Heart left ventricle (tissue), 16 donors: Measurements from ENCODE around the gene DPP3. TPM values are rescaled to one million over a fixed set of nuclear protein-coding genes. Genes with fewer than 3 reads are reported as not detected.

Source experiments
- ATAC-seq, 4 donors: fragments of 200-7000 bp; cut with Tn5 transposase; one replicate each; pipeline ENCODE4 v1.9.1; 2020 to 2022; ENCODE audit warnings: moderate library complexity in 4 of 4, mild to moderate bottlenecking in 3 of 4, moderate number of reproducible peaks in 1 of 4
- DNase-seq, 5 donors: peaks; one replicate each; pipeline ENCODE4 v3.0.0-alpha.2; 2020
- H3K27ac ChIP-seq, 12 donors: fragments of 200-600 bp; sonication (generic) in 4 of 12; one replicate each; pipeline versions ENCODE4 v1.5.0 to v1.8.0; 2016 to 2022; ENCODE audit warnings: mild to moderate bottlenecking in 2 of 12
- H3K27me3 ChIP-seq, 9 donors: fragments of 200-600 bp; sonication (generic) in 2 of 9; one replicate each; pipeline versions ENCODE4 v1.5.1 to v1.8.0; 2016 to 2022; ENCODE audit warnings: mild to moderate bottlenecking in 3 of 9
- H3K36me3 ChIP-seq, 9 donors: fragments of 200-600 bp; sonication (generic) in 2 of 9; one replicate each; pipeline versions ENCODE4 v1.5.0 to v1.8.0; 2018 to 2022; ENCODE audit warnings: mild to moderate bottlenecking in 2 of 9
- H3K4me1 ChIP-seq, 12 donors: fragments of 200-600 bp; sonication (generic) in 4 of 12; one replicate each; pipeline versions ENCODE4 v1.5.0 to v1.8.0; 2016 to 2022; ENCODE audit warnings: mild to moderate bottlenecking in 3 of 12
- H3K4me3 ChIP-seq, 12 donors: fragments of 200-600 bp; sonication (generic) in 4 of 12; one replicate each; pipeline versions ENCODE4 v1.5.0 to v1.8.0; 2017 to 2022; ENCODE audit warnings: mild to moderate bottlenecking in 9 of 12, moderate library complexity in 4 of 12
- H3K9me3 ChIP-seq, 12 donors: fragments of 200-600 bp; sonication (generic) in 4 of 12; one replicate each; pipeline versions ENCODE4 v1.5.0 to v1.8.0; 2016 to 2022; ENCODE audit warnings: mild to moderate bottlenecking in 1 of 12
- CTCF ChIP-seq, 12 donors: fragments of 200-600 bp; sonication (generic) in 4 of 12; IDR thresholded peaks; one replicate each; pipeline versions ENCODE4 v1.5.0 to v1.8.0; 2018 to 2022; ENCODE audit warnings: antibody characterized with exemption in 12 of 12, mild to moderate bottlenecking in 5 of 12
- POLR2A ChIP-seq, 2 donors: fragments of 450-650 bp; IDR thresholded peaks; one replicate each; pipeline ENCODE4 v1.6.1; 2017; ENCODE audit warnings: antibody characterized with exemption in 2 of 2, mild to moderate bottlenecking in 2 of 2, moderate library complexity in 2 of 2
- WGBS, 4 donors: extraction: QIAGEN DNeasy Blood & Tissue Kit in 2 of 4; methylation state at CpG; one replicate each; pipeline versions ENCODE4 v1.1.5 to v1.1.7; 2013 to 2018; 5-methylcytosine and 5-hydroxymethylcytosine counted together
- intact Hi-C, 10 donors: fragments of 100-400 bp; cut with DNase I; formaldehyde crosslinking; loops; one replicate each; pipeline versions ENCODE4 v1.11.1 to v1.14.2; 2022
- polyA plus RNA-seq, 2 donors: library from polyadenylated mRNA; stranded (reverse); fragments of 200-250 nt; gene quantifications; one replicate each; pipeline ENCODE4 v1.2.3, GENCODE V29; 2013
- total RNA-seq, 9 donors: library from RNA; depleted of rRNA in 2 of 9; stranded (reverse); fragments of >200 nt in 2 of 9; fragmentation: NEBNext Ultra II Directional in 3 of 9; extraction: Animal tissue kit (Norgen Biotek cat#: 25700) in 3 of 9; gene quantifications; one replicate each; pipeline versions ENCODE4 v1.1.0 to v1.2.4, GENCODE V29; 2016 to 2023
- donor health status: ischemic (EF 13 %, LVEDD 7.1; RV severe dilation, severe dysfunction).
- donor health status: healthy with polysubstance abuse.
- donor health status: DM: no; HTN: yes; CAD: no.
- donor health status: DM: no; HTN: no; CAD: no.
- donor health status: ischemic (EF 25% LVEDD 6.9; RV normal size, moderate dysfunction).
- donor health status: ischemic (EF 25% LVEDD 5.7; RV mildly dilated, moderate dysfunction).
- donor health status: healthy.
- donor health status: DM: yes; HTN: yes; CAD: no.
- donor health status: ischemic (EF 35%, LVEDD 5.7; RV mildly dilated, moderate dysfunction).
- donor health status: nonischemic (EF 11% LVEDD 7.7; RV severe dilation, severe dysfunction).
- donor health status: DM: yes; HTN: yes; CAD: no.
- donor health status: PGD.
- donor health status: ischemic (EF 29% LVEDD 5.4; RV normal size, mild dysfunction).
- donor health status: nonischemic (EF 23%, LVEDD 6.1; RV moderate dilation, normal function).

Gene DPP3
- total and polyA plus RNA-seq, 11 donors: 6.2 to 43.1 (median 14.9) TPM

- H3K9me3 ChIP-seq: no peaks in the 10 kb centered on the region
- no peaks in the 10 kb centered on the region for H3K4me1 ChIP-seq
- no peak overlapping the region for H3K27ac ChIP-seq
- no peak for TF ChIP-seq POLR2A (IDR thresholded peaks at IDR 0.05)
- TF ChIP-seq CTCF (IDR thresholded peaks at IDR 0.05): no peak
- 89 to 98% (median 93%) methylated on average over 6 to 10 of the region's 10 CpGs for WGBS, 4 donors
- peak in 1 of 5 donors; percentile 25 for DNase-seq
- no peak for ATAC-seq
- no peaks in the 10 kb centered on the region for H3K27me3 ChIP-seq
- H3K4me3 ChIP-seq: no peak overlapping the region
- peaks cover 0 to 83% (median 25%) of the 10 kb centered on the region in 9 donors for H3K36me3 ChIP-seq
- intact Hi-C loops: loop anchor here in 1 of 10 donors (2.0 kb wide), 1 partner anchor 20 kb away; no protein-coding TSS in a partner anchor
These were observed 12.1 kb downstream of the DPP3 start for GRCh38 chr11:66492161-66492865.

- DNase-seq: peak in 1 of 5 donors; percentile 25
- WGBS, 4 donors: 93 to 100% (median 96%) methylated on average over 7 to 10 of the region's 10 CpGs
- H3K9me3 ChIP-seq: no peaks in the 10 kb centered on the region
- H3K36me3 ChIP-seq: peaks cover 0 to 83% (median 27%) of the 10 kb centered on the region in 9 donors
- no peak for TF ChIP-seq POLR2A (IDR thresholded peaks at IDR 0.05)
- no peak for TF ChIP-seq CTCF (IDR thresholded peaks at IDR 0.05)
- no peaks in the 10 kb centered on the region for H3K4me1 ChIP-seq
- peak in 1 of 4 donors; percentile 17 for ATAC-seq
- H3K4me3 ChIP-seq: no peak overlapping the region
- H3K27me3 ChIP-seq: no peaks in the 10 kb centered on the region
- no peak overlapping the region for H3K27ac ChIP-seq
- intact Hi-C loops: loop anchor here in 1 of 10 donors (2.0 kb wide), 1 partner anchor 20 kb away; no protein-coding TSS in a partner anchor
These were observed 12.9 kb downstream of the DPP3 start for GRCh38 chr11:66493130-66493529.

DNA sequence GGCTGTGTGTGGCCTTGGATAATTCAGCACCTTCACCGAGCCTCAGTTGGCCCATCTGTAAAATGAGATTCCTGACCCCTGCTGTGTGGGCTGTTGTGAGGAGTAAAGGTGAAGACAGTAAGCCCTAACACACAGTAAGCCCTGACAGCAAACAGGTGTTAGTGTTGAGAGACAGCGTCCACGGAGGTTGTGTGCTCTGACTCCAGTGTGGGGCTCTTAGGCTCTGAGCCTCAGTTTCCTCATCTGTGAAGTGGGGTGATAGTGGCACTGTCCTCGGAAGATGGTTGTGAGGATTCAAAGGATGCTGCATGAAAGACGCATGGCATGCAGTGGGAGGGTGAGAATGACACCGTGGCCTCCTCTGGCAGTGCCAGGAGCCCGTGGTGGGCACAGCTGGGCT, 14.2 kb downstream of the DPP3 start:
- intact Hi-C loops: no loop called here
- 87 to 94% (median 93%) methylated on average over 7 of the region's 7 CpGs for WGBS, 4 donors
- Histone ChIP-seq H3K36me3 (peaks cover 0 to 85% (median 31%) of the 10 kb centered on the region in 9 donors), H3K27ac (no peak overlapping the region), H3K9me3 (no peaks in the 10 kb centered on the region), H3K4me1 (no peaks in the 10 kb centered on the region), H3K4me3 (no peak overlapping the region), H3K27me3 (no peaks in the 10 kb centered on the region)
- ATAC-seq (no peak), DNase-seq (peak in 1 of 5 donors; percentile 9)
- no peak for TF ChIP-seq POLR2A (IDR thresholded peaks at IDR 0.05)
- no peak for TF ChIP-seq CTCF (IDR thresholded peaks at IDR 0.05)

- ATAC-seq (no peak), DNase-seq (peak in 1 of 5 donors; percentile 5)
- Histone ChIP-seq H3K36me3 (peaks cover 0 to 85% (median 32%) of the 10 kb centered on the region in 9 donors), H3K27me3 (no peaks in the 10 kb centered on the region), H3K4me3 (no peak overlapping the region), H3K27ac (no peak overlapping the region), H3K9me3 (no peaks in the 10 kb centered on the region), H3K4me1 (no peaks in the 10 kb centered on the region)
- 80 to 91% (median 87%) methylated on average over 8 to 14 of the region's 14 CpGs for WGBS, 4 donors
- TF ChIP-seq POLR2A (IDR thresholded peaks at IDR 0.05): no peak
- no peak for TF ChIP-seq CTCF (IDR thresholded peaks at IDR 0.05)
- intact Hi-C loops: no loop called here
These were observed 14.7 kb downstream of the DPP3 start for GRCh38 chr11:66494935-66495334.
